UCSD-AML1 (cell line): ENCODE data around the gene LRRIQ1.
A peak's percentile ranks its signal among the peaks of the same experiment; 100 is the strongest.
"Not testable (repeated sequence)": the region's sequence is repeated elsewhere in the genome, so short reads cannot be mapped to it uniquely, and the experiment has no call there.

Source experiments
- DNase-seq: peaks from one replicate; lab custom pipeline; 2025; ENCODE audit not compliant: unreplicated experiment; lab: John Stamatoyannopoulos, UW

Gene LRRIQ1, protein sequence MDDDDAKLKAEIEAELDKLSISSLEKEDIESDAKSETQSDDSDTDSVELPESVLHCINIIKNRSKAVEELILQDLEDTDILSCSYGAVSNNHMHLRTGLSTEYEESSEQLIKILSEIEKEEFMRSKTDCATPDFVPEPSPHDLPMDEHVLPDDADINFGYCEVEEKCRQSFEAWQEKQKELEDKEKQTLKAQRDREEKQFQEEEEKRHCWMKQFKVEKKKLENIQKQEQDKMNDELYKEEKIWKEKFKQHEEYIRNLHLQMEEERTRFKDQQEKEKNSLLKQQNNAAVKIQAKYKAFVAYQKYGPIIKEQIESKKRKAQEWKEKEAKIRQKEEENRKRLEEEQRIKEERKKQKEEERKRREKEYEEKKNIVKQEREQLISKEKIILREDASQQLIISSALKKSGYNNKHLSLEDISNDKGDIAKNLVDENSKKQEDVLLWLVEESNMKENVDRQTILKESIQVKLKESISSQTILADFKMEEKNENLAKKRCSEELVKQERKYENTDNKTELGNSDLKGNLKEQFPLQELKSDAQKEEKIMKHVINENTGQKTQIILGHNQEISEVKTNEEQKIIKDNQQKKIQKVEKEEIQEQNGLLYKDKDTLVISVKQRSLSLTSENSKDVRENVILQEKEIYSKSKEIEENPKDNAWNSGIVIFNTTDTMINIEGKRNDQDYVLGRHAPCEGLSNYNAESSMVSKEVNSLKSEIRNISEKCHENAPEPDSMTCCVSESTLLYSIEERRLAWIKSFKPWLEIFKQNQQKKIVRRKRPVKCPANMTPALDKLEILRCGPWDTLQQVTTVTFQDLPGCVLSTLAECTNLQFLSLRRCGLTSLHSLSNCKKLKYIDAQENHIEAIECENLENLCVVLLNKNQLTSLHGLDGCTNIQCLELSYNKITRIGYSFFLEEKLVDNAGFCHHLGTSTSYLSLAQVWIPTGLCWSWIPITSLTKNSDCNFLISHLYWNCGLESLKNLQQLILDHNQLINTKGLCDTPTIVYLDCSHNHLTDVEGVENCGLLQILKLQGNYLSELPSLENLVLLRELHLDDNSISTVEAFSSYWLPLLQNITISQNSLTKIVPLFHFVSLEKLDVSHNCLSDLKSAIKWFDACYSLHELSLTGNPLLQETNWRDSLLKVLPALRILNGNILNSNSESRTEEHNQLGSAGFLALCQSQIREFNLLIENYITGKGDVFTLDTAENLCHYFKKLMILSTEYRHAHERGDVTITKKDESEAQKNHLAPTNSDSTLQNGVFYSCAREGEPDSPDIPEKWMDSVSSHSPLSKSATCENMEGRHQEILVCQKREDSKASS (N-terminal part only)

DNA sequence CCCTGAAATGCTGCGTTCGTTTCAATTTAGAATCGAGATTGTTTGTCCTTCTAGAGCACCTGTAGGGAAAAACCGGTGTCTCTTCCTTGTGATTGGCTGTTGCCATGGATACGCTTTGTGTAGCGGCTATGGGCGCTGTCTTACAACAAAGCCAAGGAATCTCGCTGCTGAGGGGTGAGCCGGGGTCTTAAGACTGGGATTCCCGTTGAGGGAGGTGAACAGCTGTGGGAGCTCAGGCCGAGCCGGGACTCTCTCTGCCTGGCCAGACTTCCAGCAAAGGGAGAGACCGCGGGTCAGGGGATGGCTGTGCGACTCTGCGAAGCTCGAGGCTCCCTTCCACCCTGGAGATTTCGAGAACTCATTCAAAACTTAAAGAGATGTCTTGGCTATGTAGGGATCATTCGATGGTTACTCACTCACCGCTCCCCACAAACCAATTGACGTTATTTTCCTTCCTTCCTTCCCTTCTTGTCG lies at the start of gene LRRIQ1, which contains the start of gene TSPAN19:
TSS of gene LRRIQ1 (plus strand) at position 118 of the 474 bp plus-strand sequence. CDS start 1,826 bp downstream, outside the sequence.
TSS of gene TSPAN19 (minus strand) at position 44 of the 474 bp plus-strand sequence. CDS start 6,331 bp downstream, outside the sequence.
- peak; percentile 3 for DNase-seq

DNA sequence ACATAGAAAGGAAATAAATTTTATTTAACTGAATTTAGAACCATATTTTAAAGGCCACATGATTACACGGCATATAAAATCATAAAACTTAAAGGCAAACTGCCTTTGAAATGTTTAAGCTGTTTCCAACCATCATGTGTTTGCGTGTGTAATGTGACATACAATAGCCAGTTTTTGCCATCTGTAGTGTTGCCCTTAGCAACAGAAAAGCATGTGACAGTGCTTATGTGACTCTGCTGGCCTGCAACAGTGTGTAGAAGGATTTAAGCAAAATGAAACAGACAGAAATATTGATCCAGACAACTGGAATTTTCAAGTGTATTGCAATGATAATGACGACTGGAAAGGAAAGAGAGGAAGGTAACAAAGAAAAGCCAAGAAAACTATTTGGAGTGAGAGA lies 49.6 kb upstream of the LRRIQ1 start:
- no peak for DNase-seq

DNA sequence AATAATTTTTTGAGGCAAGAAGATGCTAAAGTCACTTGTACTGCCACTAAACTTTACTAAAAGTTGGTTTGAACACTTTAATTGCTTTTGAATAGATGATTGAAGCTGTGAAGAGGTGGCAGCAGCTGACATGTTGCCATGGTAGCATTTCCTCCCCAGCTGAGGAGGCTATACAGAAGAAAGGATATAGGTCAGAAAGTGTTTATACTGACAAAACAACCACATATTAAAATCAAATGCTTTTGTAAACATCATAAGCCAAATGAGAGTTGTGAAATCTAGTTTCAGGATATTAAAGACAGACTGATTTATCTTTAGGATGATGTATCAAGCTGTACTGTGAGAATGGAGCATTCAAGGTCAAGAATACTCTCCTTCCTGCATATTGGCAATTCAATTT lies 41.7 kb upstream of the LRRIQ1 start:
- no peak for DNase-seq

DNA sequence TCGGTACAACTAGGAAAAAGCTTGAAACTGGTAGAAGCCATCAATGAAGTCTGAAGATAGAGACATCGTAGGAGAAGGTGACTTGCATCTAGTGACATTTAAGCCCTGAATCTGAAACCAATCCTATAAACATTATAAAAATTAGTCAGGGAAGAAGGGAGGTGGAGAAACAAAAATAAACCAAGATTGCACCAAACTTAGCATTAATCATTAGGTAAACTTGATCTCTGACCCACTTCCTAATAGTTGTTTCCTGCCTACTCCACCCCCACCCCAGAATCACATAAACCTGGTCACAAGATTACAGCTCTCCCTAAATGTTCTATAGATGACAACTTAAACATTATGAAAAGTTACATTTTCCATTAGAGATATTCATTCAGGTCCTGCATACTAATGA lies 40.5 kb upstream of the LRRIQ1 start:
- DNase-seq, result no peak

DNA sequence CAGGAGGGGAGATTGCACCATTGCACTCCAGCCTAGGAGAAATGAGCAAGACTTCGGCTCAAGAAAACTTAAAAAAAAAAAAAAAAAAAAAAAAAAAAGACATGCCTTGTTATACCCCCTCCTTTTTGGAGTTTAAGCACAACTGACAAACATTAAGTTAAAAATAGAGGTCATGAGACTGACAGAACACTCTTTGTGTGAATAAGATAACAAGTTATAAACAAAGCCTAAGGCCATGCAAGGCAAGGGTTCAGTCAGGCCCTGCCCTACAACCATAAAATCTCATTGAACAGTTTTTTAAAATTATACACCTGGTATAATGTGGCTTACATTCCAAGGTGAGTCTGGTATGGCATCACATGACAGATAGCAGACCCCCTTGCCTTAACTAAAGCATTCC lies 39.4 kb upstream of the LRRIQ1 start:
- DNase-seq, result no peak

DNA sequence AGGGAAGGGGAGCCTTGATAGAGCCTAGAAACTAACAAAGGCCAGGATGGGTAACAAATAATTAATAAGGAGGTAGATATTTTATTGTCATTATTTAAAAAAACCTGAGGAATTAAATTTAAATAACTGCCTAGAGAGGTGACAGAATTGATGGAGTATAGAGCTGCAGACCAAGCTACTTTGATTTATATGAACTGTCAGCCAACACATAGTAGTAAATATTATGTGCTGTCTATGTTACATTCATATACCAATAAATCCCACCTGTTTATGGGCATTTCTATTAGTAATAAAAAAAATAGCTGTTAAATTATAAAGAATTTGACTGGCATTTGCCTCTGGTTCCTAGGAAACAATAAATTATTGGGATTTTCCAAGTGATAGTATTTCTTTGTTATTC lies 37.8 kb upstream of the LRRIQ1 start:
- DNase-seq, result no peak

DNA sequence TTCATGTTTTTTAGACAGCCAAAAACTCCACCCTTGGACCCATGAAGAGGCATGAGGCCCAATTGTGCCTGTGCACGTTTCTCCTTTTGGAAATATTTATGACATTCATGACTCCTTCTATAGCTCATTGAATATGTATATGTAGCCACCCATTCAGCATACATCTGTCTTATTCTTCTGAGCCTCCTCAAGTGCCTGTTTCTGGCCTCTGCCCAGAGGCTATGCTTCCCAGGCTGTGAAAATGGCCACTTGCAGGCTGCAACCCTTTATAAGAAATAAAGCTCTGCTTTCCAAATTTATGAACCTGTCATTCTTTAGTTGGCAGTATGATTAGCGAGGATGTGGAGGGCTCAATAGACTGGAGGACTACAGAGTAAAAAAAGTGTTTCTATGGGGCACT lies 35.4 kb upstream of the LRRIQ1 start:
- no peak for DNase-seq

DNA sequence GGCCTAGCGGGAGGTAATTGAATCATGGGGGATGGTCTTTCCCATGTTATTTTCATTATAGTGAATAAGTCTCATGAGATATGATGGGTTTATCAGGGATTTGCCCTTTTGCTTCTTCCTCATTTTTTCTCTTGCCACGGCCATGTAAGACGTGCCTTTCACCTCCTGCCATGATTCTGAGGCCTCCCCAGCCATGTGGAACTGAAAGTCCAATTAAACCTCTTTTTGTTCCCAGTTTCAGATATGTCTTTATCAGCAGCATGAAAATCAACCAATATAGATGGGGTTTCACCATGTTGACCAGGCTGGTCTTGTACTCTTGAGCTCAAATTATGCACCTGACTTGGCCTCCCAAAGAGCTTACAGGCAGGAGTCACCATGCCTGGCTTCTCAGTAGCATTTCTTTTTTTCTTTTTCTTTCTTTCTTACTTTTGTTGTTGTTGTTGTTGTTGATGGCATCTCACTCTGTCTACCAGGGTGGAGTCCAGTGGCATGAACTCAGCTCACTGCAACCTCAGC lies 33.3 kb upstream of the LRRIQ1 start:
- no peak for DNase-seq

DNA sequence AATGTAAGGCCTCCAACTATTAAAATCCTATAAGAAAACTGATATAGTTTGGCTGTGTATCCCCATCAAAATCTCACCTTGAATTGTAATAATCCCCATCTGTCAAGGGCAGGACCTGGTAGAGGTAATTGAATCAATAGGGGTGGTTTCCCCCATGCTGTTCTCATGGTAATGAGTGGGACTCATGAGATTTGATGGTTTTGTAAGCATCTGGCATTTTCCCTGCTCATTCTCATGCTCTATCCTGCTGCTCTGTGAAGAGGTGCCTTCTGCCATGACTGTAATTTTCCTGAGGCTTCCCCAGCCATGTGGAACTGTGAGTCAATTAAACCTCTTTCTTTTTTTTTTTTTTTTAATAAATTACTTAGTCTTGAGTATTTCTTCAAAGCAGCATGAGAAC lies 31.9 kb upstream of the LRRIQ1 start:
- no peak for DNase-seq

DNA sequence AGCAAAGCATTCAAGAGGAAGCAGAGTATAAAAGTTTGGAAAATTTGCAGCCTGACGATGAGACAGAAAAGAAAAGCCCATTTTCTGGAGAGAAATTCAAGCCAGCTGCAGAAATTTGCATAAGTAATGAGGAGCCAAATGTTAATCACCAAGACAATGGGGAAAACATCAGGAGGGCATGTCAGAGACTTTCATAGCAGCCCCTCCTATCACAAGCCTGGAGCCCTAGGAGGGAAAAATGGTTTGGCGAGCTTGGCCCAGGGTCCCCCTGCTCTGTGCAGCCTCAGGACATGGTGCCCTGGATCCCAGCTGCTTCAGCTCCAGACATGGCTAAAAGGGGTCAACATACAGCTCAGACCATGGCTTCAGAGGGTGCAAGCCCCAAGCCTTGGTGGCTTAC lies 31.1 kb upstream of the LRRIQ1 start:
- DNase-seq, result not testable (repeated sequence)

DNA sequence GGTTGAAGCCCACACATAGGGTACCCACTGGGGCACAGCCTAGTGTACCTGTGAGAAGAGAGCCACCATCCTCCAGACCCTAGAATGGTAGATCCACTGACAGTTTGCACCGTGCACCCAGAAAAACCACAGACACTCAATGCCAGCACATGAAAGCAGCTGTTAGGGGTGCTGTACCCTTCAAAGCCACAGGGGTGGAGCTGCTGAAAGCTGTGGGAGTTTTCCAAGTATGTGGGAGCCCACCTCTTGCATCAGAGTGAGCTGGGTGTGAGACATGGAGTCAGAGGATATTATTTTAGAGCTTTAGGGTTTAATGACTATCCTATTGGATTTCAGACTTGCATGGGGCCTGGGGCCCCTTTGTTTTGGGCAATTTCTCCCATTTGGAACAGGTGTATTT lies 30.5 kb upstream of the LRRIQ1 start:
- no peak for DNase-seq

DNA sequence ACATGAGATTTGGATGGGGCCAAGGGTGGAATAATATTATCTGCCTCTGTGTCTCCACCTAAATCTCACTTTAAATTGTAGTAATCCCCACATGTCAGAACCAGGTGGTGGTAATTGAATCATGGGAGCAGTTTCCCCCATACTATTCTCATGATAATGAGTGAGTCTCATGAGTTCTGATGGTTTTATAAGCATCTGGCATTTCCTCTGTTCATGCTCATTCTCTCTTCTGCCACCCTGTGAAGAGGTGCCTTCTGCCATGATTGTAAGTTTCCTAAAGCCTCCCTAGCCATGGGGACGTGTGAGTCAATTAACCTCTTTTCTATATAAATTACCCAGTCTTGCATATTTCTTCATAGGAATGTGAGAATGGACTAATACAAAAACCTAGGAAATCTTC lies 29.9 kb upstream of the LRRIQ1 start:
- DNase-seq, result no peak

DNA sequence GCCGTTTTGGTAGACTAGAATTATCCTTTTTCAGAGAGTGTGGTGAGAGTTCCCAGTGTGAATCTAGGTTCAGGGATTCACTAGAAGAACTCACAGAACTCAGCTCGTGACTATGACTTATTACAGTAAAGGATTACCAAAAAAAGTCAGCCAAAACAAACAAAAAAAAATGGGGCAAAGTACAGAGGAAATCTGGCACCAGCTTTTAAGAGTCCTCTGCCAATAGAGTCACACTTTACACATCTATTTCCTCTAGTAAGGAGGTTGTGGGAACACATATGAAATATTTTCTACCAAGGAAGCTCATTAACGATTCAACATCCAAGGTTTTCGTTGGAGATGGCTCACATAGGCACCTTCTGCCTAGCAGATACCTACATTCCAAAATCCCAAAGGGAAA lies 28.3 kb upstream of the LRRIQ1 start:
- no peak for DNase-seq

DNA sequence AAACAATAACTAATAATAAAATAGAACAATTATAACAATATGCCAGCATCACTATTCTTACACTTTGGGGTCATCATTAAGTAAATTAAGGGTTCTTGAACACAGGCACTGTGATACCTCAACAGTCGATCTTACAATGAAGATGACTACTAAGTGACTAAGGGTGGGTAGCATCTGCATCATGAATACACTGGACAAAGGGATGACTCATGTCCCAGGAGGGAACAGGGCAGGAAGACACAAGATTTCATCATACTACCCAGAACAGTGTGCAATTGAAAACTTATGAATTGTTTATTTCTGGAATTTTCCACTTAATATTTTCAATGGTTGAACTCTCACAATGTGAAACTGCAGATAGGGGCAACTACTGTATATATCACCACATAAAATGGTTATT lies 19.7 kb upstream of the LRRIQ1 start:
- DNase-seq, result no peak

DNA sequence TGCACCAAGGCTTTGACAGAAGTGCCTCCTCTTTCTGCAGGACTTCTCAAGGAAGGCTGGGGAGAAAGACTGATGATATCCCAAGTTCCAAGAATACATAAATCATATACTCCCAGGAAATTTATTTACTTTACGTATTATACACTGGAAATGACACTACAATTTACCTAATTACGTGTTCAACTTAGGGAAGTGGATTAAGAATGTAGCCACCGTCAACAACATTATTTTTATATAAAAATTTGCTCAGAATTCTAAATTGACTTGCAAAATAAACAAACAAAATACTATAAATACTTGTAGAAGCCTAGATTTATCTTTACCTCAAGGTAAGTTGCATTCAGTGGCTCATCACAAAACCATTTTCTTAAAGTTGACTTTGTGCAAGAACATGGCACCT lies 19.0 kb upstream of the LRRIQ1 start:
- DNase-seq, result no peak

DNA sequence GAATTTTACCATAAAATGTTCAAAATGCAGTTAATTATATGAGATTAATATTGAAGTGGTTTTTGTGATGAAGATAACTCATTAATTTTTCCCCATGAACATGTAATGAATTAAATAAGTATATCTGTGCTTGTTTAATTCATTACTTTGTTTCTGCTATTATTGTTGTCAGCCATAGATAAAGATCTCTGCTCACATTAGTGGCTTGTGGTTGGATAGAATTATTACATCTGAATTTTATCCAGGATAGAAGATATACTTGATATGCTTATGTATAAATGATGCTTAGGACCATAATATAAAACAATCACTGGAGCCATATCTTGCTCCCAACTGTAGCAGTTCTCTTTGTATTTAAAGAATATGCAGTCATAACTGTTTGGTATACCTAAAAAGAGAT lies 18.5 kb upstream of the LRRIQ1 start:
- DNase-seq, result no peak

DNA sequence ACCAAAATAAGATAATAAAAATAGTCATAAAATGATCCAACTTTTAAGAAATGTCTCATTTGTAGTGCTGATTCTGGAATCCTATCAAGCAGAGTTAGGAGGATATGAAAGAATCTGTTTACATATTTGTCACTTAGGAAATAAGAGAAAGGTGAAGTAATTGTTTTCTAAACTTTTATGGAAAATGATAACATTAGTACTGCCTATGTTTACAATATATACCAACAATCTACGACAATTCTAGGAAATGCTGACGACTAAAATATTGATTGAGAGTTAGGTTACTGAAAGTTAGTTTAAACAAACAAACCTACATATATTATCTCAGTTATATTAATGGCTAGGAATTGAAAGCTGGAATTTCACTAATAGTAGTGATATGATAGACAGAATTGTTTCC lies 18.1 kb upstream of the LRRIQ1 start:
- DNase-seq, result no peak

DNA sequence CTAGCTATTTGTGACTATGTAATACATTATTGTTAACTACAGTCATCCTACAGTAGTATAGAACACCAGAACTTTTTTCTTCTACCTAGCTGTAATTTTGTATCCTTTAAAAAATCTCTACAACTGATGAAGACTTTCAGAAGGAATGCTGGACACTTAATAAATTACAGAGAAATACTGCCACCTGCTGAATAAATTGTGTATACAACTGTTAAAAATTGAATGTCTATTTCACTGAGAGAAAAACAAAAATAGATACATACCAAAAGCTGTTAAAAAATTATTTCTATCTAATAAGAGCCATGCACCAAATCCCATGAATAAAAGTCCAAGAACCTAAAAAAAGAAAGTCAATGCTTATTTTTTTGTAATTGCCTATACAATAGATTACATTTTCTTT lies 6.7 kb upstream of the LRRIQ1 start:
- DNase-seq, result no peak

DNA sequence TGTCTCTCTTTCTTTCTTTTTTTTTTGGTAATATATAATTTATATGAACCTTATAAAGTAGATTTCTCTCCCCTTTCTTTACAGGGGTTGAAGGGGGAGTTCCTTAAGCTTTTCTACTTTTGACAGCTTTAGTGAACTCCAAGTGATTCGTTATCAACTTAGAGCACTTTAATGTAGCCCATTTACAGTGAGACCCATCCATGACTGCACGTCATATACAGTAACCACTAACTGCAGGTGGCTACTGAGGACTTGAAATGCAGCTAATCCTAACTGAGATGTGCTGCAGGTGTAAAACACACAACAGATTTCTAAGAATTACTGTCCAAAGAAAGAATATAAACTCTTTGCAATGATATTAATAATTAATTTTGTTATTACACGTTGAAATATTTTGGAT lies 582 bp downstream of the LRRIQ1 start:
- DNase-seq, result no peak

DNA sequence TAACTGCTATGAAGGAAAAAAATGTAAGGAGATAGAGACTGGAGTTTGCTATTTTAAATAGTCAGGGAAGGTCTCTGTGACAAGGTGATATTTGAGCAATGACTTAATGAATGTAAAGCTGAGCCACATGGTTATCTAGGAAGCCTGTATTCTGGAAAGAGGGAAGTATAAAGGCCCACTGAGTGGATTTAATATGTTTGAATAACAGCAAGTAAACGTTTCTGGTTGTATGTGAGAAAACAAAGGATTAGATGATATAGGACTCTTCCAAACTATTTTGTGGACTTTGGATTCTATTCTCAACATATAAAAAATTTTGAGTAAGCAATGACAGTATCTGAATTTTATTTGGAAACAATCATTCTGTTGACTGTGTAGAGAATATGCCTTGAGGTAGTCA lies 5.2 kb downstream of the LRRIQ1 start:
- DNase-seq, result no peak

DNA sequence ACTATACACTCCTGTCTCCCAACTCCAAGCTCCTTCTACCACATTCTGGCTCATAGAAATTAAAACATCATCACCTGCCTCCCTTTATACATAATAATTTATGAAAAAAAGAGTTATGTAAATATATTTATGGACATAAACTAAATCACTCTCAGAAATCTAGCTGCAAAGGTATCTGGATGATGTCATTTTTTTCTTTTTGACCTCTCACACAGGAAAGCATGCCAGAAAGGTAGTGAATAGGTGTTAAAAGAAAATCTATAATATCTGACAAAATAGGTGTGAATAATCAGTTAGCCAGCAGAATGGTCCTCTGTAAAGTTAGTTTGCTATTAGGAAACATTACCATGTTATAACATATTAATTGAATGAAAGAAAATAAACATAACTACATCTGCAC lies 7.7 kb downstream of the LRRIQ1 start:
- DNase-seq, result no peak
